ENCODE data around the gene CBX7. TPM values are rescaled to one million over a fixed set of nuclear protein-coding genes. Genes with fewer than 3 reads are reported as not detected.

CBX7 gene
- total RNA-seq, 1 experiment from 2014 or later, result 3.7 TPM

DNA sequence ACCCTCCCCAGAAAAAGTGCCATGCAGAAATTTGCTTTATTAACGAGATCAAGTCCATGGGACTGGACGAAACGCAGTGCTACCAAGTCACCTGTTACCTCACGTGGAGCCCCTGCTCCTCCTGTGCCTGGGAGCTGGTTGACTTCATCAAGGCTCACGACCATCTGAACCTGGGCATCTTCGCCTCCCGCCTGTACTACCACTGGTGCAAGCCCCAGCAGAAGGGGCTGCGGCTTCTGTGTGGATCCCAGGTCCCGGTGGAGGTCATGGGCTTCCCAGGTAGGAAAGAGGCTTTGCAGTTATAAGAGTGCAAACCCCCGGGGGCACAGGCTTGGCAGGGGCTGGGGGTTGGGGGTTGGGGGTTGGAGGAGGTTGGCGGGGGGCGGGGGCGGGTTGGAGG is 51.3 kb downstream of the CBX7 start:
- peak; percentile 34 for DNase-seq
- H2AFZ ChIP-seq (ENCODE audit: low read length), result no peak overlapping the region

More for the DNA sequence above, 51.3 kb downstream of the CBX7 start:
- no peaks in the 10 kb centered on the region for H3K27me3 ChIP-seq (ENCODE audit: insufficient read depth, low read length)
- Mint-ChIP-seq H3K9me3 (no peaks in the 10 kb centered on the region; a peak in 1 of 5 replicates), H3K36me3 (ENCODE audit: insufficient read depth in 1 of 3, low read depth in 3 of 3) (no peaks in the 10 kb centered on the region), H3K4me3 (no peak overlapping the region), H3K27ac (no peak overlapping the region), H3K4me1 (peaks cover 30 to 38% of the 10 kb centered on the region in 2 experiments), H3K27me3 (ENCODE audit: low read depth) (peaks cover 2% of the 10 kb centered on the region)
- no peak overlapping the region for H3T11ph ChIP-seq (ENCODE audit: low read length)
- no peak overlapping the region for H2BK5ac ChIP-seq (ENCODE audit: insufficient read length, low read length)
- H4K8ac ChIP-seq (replicated peaks; ENCODE audit: insufficient read length, low read depth, low read length), result no peak overlapping the region
- no peaks in the 10 kb centered on the region for H3K79me1 ChIP-seq (ENCODE audit: insufficient read depth, low read depth, low read length, poor library complexity, severe bottlenecking)
- no peak overlapping the region for H2BK120ac ChIP-seq (ENCODE audit: low read depth, low read length, poor library complexity, severe bottlenecking)
- H3K4me1 ChIP-seq (ENCODE audit: insufficient read depth, low read length), result no peaks in the 10 kb centered on the region; the same call in 1 of the 2 replicates
- no peak overlapping the region for H3K23ac ChIP-seq (ENCODE audit: insufficient read length, low read depth, low read length)
- H2BK12ac ChIP-seq (ENCODE audit: insufficient read length, low read depth, low read length), result no peak overlapping the region
- H3K23me2 ChIP-seq (ENCODE audit: insufficient read length, low read depth, low read length, poor library complexity, severe bottlenecking), result peaks cover 2% of the 10 kb centered on the region
- H2BK15ac ChIP-seq (ENCODE audit: low read depth, low read length), result no peak overlapping the region
- TF ChIP-seq CTCF (conservative IDR thresholded peaks at IDR 0.05), result no peak
- no peak overlapping the region for H3K56ac ChIP-seq (ENCODE audit: insufficient read length, low read depth, low read length)
- no peak overlapping the region for H4K91ac ChIP-seq (ENCODE audit: insufficient read length, low read depth, low read length)
- no peak overlapping the region for H3K4me2 ChIP-seq (ENCODE audit: insufficient read depth, insufficient read length, low read length)
- H4K5ac ChIP-seq (ENCODE audit: insufficient read length, low read depth, low read length), result no peak overlapping the region
- no peaks in the 10 kb centered on the region for H4K20me1 ChIP-seq (ENCODE audit: control insufficient read depth, insufficient read depth, insufficient read length)
- no peak overlapping the region for H2BK20ac ChIP-seq (ENCODE audit: low read depth, low read length, poor library complexity, severe bottlenecking)
- H3K14ac ChIP-seq (ENCODE audit: insufficient read depth, low read length), result no peak overlapping the region; the same call in 1 of the 2 replicates
- no CpG with 5 or more reads among the region's 13 CpGs for WGBS (ENCODE audit: extremely low coverage, insufficient read length, low lambda C conversion rate)
- H3K9me3 ChIP-seq (ENCODE audit: control insufficient read depth, low read depth, low read length), result no peaks in the 10 kb centered on the region
- H3K27ac ChIP-seq (ENCODE audit: insufficient read length, low read depth, low read length), result no peak overlapping the region
- no peak overlapping the region for H2AK5ac ChIP-seq (ENCODE audit: insufficient read length, low read length)
- H3K4ac ChIP-seq (ENCODE audit: low read depth, low read length), result no peak overlapping the region
- no peak overlapping the region for H3K9ac ChIP-seq (ENCODE audit: extremely low read depth, insufficient read length, low read length)
- no peak overlapping the region for H3K18ac ChIP-seq (ENCODE audit: insufficient read length, low read depth, low read length)
- H3K79me2 ChIP-seq (ENCODE audit: insufficient read depth, low read length), result no peaks in the 10 kb centered on the region

Data from H9 (cell line).